HG03103 (cell line): ENCODE results near the gene GLP2R.
"Not testable (repeated sequence)": the region's sequence is repeated elsewhere in the genome, so short reads cannot be mapped to it uniquely, and the experiment has no call there.

Experiments used
- ATAC-seq: cut with Tn5 transposase; IDR thresholded peaks from one replicate; pipeline ENCODE4 v1.9.1; 2021; ENCODE audit warnings: low read depth; ENCODE audit not compliant: unreplicated experiment

Gene GLP2R, protein sequence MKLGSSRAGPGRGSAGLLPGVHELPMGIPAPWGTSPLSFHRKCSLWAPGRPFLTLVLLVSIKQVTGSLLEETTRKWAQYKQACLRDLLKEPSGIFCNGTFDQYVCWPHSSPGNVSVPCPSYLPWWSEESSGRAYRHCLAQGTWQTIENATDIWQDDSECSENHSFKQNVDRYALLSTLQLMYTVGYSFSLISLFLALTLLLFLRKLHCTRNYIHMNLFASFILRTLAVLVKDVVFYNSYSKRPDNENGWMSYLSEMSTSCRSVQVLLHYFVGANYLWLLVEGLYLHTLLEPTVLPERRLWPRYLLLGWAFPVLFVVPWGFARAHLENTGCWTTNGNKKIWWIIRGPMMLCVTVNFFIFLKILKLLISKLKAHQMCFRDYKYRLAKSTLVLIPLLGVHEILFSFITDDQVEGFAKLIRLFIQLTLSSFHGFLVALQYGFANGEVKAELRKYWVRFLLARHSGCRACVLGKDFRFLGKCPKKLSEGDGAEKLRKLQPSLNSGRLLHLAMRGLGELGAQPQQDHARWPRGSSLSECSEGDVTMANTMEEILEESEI

DNA sequence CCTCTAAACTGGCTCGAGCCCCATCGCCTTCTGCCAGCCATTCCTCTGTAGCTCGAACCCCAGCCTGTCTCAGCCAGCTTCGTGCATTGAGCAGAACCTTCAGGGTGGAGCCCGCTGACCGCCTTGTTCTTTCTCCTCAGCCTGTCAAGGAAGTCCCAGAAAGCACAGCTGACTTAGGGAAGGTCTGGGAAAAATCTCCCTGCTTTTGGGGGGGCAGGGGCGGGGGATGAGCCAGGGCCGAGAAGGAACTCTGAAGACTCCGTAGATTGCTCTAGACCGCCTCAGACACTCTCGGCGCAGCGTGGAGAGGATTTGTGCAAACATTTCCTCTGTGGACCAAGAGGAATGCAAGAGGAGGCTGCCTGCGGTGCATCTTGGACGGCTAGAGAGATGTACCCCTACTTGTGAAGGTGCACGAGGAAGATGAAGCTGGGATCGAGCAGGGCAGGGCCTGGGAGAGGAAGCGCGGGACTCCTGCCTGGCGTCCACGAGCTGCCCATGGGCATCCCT is at the start of gene GLP2R:
TSS of gene GLP2R (plus strand) at position 284 of the 510 bp plus-strand sequence. CDS start at position 424, 140 bp downstream.
- no peak for ATAC-seq

DNA sequence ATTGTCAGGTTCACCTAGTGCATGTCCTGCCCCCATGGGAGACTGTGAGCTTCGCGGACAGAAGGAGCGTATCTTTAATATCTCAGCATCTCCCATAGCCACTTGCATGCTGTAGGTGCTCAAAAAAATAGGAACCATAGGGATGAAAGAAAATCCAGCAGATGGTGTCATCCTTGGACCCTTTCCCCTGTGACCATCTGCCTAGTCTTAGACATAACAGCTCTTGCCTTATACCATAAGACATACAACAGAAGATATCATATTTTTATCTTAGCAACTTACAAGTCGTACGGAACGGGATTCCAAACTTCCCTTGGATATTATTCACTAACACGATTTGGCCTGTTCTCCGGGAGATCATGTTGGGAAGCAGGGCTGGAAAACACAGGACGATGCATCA is 48.8 kb upstream of the GLP2R start:
- no peak for ATAC-seq

GRCh38 chr17:9780552-9780951 is 45.2 kb upstream of the GLP2R start:
- no peak for ATAC-seq

- ATAC-seq: no peak
These were observed 42.7 kb upstream of the GLP2R start for GRCh38 chr17:9783050-9783449.

DNA sequence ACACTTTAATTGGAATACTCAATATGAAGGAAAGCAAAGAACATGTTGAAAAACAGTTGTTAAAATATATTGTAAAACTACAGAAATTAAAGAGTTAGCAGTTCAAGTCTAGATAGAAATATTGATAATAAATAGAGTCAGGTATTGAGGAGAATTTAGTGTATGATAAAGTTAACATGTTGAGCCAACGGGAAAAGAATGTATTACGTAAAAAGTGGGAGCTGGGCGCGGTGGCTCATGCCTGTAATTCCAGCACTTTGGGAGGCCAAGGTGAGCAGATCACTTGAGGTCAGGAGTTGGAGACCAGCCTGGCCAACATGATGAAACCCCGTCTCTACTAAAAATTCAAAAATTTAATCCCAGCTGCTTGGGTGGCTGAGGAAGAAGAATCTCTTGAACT is 42.3 kb upstream of the GLP2R start:
- not testable (repeated sequence) for ATAC-seq

GRCh38 chr17:9784544-9784943 is 41.2 kb upstream of the GLP2R start:
- ATAC-seq: no peak

- no peak for ATAC-seq
These were observed 37.1 kb upstream of the GLP2R start for GRCh38 chr17:9788601-9789000.

- ATAC-seq: no peak
These were observed 35.4 kb upstream of the GLP2R start for GRCh38 chr17:9790316-9790715.

DNA sequence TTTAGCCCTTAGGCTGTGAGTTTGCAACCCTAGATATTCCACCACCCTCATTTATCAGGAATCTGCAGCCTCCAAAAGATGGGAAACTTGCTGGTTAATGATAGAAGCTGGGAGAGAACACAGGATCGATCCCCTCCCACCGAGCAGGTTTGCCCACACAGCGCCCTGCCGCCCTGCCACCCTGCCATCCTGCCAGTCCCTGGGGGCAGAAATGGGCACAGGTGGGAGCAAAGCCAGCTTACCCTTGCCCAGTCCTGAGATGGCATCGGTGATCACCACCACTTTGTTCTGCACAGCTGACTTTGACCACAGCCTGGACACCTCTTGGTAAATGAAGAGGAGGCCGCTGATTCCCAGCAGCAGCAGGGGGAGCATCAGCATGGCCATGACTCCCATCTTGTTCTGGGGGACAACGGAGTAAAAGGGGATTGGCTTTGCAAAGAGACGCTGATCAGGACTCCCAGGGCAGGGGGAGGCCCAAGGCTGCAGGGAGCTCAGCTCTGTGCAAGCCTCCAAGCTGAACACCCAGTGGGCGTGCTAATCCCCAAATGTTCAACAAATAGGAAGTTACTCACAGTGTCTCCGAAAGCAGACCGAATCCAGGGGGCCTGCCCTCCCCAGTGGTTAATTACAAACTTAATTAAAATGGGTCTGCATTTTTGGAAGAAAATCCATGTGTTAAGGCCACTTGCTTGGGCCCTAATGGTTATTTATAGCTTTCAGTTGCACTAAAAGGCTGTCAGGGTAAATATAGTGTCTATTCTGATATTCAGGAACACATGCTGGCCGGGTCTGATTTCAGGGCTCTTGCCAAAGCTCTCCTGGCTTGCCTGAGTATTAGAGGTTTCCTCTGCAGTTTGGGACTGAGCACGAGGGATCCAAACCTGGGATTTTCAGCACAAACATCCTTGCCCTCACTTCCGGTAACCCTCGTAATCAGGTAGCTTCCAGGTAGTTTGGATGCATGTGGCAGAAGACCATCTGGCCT is 34.5 kb upstream of the GLP2R start, which contains the start of gene DHRS7C:
TSS of gene DHRS7C (minus strand) at position 704 of the 988 bp plus-strand sequence. CDS start at position 396, 308 bp downstream.
- no peak for ATAC-seq

- ATAC-seq: no peak
These were observed 33.4 kb upstream of the GLP2R start for GRCh38 chr17:9792181-9792840.

DNA sequence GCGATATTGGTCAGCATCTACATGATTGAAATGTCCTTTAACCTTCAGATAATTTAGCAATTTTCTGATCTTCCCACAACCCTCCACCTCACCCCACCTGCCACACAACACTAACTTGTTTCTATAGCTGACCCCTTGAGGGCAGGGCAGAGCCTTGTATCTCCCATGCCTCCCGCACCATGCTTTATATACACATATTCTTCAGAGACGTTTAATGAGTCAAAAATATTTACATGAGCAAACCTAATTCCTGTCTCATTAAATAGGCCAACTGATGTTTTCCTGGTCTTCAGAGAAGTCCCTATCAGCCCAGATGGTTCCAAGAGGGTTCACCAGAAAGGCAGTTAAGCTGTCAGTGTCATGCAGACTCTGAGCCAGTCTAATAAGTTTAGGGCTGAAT is 27.7 kb upstream of the GLP2R start:
- no peak for ATAC-seq

DNA sequence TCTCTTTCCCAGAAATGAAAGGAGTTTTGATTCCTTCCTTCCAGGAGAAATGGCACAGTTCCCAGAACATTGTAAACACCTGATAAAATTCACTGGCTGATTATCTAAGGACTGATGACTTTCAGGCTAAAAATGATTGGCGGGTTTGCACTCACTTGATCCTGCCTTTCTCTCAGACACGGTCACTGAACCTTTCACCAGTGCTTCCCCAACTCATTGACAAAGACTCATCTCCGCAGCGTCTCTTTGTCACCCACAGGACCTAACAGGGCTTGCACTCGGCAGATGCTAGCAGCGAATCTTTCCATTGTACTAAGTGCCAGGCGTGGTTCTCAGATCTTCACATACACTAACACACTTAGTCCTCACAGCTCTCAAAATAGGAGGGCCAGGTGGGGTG is 27.0 kb upstream of the GLP2R start:
- no peak for ATAC-seq

GRCh38 chr17:9801505-9801904 is 24.2 kb upstream of the GLP2R start:
- no peak for ATAC-seq

- ATAC-seq: no peak
These were observed 23.4 kb upstream of the GLP2R start for GRCh38 chr17:9802294-9802693.

DNA sequence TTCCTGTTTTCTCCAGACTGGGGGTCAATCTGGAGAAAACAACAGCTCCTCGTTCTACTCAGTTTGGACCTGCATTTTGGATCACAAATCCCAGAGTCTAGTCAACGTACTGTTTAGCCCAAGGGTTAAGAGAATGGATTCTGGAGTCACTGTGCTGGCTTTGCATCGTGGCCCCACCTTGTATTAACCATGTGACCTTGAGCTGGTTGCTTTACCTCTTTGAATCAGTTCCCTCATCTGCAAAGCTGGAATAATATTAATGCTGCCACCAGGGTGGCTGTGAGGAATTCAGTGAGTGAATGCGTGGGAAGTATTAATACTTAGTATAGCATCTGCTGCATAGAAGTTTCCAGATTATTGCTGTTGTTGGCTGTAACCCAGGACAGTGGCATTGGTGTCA is 23.0 kb upstream of the GLP2R start:
- no peak for ATAC-seq

GRCh38 chr17:9805769-9806168 is 20.0 kb upstream of the GLP2R start:
- ATAC-seq: no peak

GRCh38 chr17:9806699-9807098 is 19.0 kb upstream of the GLP2R start:
- no peak for ATAC-seq

- ATAC-seq: no peak
These were observed 16.3 kb upstream of the GLP2R start for GRCh38 chr17:9809409-9809808.

- no peak for ATAC-seq
These were observed 15.4 kb upstream of the GLP2R start for GRCh38 chr17:9810100-9810949.
